Measurements from ENCODE around the gene PLCH1. TPM values are rescaled to one million over a fixed set of nuclear protein-coding genes. Genes with fewer than 3 reads are reported as not detected.

PLCH1 gene
- total and polyA plus RNA-seq, 4 donors, result 0.08 to 0.57 TPM; not detected in 2

DNA sequence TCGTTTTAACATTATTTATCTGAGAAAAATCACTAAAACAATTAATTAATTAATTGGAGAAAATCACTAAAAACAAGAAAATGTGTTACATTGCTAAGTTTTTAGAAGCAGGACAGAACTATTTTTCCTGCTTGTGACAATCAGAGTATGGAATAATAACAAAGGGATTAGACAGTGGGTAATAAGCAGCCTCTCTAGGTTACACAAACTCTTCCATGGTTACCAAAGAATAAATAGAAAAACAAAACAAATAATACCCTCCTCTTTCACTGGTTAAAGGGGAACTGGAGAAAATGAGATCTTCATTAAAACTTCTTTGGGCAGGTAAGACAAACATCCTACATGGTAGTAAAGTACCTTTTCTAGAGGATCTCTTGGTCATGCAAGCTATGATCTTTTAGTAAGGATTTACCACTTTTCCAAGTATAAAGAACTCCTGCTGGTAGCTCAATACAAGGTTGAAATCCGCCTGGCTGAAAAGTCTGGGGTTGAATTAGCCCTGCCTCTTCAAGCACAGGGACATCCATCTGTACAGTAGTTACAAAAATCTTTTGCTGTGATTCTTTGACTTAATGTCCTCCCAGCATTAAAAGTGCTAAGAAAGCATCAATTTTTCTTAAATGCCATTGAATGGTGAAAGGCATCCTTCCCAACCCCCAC is 2.5 kb upstream of the PLCH1 start:
- ATAC-seq (ENCODE audit: low FRiP score) (no peak), DNase-seq (no peak)
- H3K4me1 ChIP-seq (ENCODE audit: control insufficient read depth in 1 of 2, insufficient read depth in 2 of 2, low read length in 2 of 2), result no peaks in the 10 kb centered on the region
- no peaks in the 10 kb centered on the region for H3K27me3 ChIP-seq (ENCODE audit: control insufficient read depth in 1 of 2, insufficient read depth in 2 of 2, low read length in 1 of 2)
- no peaks in the 10 kb centered on the region for H3K9me3 ChIP-seq (ENCODE audit: control insufficient read depth, low read length)
- H3K27ac ChIP-seq (ENCODE audit: low read depth in 1 of 2, low read length in 2 of 2), result no peak overlapping the region
- WGBS, 2 donors, result 87 to 92% methylated on average over 2 of the region's 2 CpGs
- H3K36me3 ChIP-seq (ENCODE audit: control insufficient read depth in 1 of 2, insufficient read depth in 2 of 2, low read length in 1 of 2), result no peaks in the 10 kb centered on the region
- intact Hi-C loops (cut with DNase I), result no loop called here
- H3K4me3 ChIP-seq (ENCODE audit: low read length in 2 of 2), result no peak overlapping the region

DNA sequence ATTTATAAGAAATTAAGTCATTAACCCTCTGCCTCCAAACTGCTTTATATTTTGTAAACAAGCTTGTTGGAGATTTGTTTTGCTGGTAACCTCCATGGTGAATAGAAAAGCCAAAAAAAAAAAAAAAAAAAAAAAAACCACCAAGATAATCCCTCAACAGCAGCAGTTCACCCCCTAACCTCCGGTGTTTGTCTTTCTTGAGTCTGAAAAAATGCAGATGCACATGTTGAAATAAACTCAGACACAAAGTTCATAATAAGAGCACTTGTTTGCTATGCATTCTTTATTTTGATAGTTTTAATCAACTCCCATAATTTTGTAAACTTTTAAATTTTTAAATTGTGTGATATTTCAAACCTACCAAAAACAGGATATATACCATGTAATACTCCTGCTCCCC is 1.8 kb upstream of the PLCH1 start:
- H3K4me3 ChIP-seq (ENCODE audit: low read length in 2 of 2), result no peak overlapping the region
- no peaks in the 10 kb centered on the region for H3K4me1 ChIP-seq (ENCODE audit: control insufficient read depth in 1 of 2, insufficient read depth in 2 of 2, low read length in 2 of 2)
- no peaks in the 10 kb centered on the region for H3K9me3 ChIP-seq (ENCODE audit: control insufficient read depth, low read length)
- WGBS, 2 donors, result 99 to 100% methylated on average over 1 of the region's 1 CpG
- no peaks in the 10 kb centered on the region for H3K27me3 ChIP-seq (ENCODE audit: control insufficient read depth in 1 of 2, insufficient read depth in 2 of 2, low read length in 1 of 2)
- no peaks in the 10 kb centered on the region for H3K36me3 ChIP-seq (ENCODE audit: control insufficient read depth in 1 of 2, insufficient read depth in 2 of 2, low read length in 1 of 2)
- DNase-seq (no peak), ATAC-seq (ENCODE audit: low FRiP score) (no peak)
- intact Hi-C loops (cut with DNase I), result no loop called here
- H3K27ac ChIP-seq (ENCODE audit: low read depth in 1 of 2, low read length in 2 of 2), result no peak overlapping the region

DNA sequence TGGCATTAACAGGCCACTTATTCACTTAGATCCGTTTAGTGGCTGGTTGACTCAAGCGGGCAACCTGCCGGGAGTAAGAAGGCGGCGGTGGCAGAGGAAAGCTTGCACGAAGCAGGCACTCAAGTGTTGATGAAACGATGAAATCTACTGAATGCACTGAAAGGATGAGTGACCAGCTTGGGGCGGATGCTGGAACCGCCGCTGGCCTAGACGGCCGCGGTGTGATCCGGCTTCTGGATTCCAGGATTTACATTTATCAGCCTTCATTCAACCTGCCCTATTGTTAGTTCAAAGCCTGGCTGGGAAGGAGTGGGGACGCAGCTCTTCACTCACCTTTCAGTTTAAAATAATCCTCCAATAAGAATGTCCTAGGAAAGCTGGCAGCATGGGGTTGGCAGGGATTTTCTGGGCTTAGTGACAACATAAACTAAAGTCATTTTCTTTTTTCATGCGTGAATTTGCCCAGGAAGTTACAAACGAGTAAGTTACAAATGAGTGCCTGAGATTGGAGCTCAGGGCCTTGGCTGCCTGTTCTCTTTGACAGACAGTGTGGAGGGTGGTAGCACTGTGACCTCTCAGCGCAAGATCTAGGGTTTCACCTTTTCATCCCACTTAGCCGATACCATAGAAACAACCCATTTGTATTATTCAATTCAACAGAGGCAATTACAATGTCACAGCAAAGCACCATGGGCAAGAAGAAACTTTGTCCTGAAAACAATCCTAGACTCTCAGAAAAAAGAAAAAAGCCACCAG is 1.1 kb upstream of the PLCH1 start:
- ATAC-seq (ENCODE audit: low FRiP score) (peak; percentile 19), DNase-seq (peak in 1 of 2 donors; percentile 77)
- intact Hi-C loops (cut with DNase I), result no loop called here
- Histone ChIP-seq H3K4me3 (ENCODE audit: low read length in 2 of 2) (peak overlapping the region in 1 of 2 donors; percentile 69), H3K4me1 (ENCODE audit: control insufficient read depth in 1 of 2, insufficient read depth in 2 of 2, low read length in 2 of 2) (no peaks in the 10 kb centered on the region), H3K36me3 (ENCODE audit: control insufficient read depth in 1 of 2, insufficient read depth in 2 of 2, low read length in 1 of 2) (no peaks in the 10 kb centered on the region), H3K9me3 (ENCODE audit: control insufficient read depth, low read length) (no peaks in the 10 kb centered on the region), H3K27ac (ENCODE audit: low read depth in 1 of 2, low read length in 2 of 2) (no peak overlapping the region), H3K27me3 (ENCODE audit: control insufficient read depth in 1 of 2, insufficient read depth in 2 of 2, low read length in 1 of 2) (no peaks in the 10 kb centered on the region)
- 3 to 5% methylated on average over 19 of the region's 19 CpGs for WGBS, 2 donors

DNA sequence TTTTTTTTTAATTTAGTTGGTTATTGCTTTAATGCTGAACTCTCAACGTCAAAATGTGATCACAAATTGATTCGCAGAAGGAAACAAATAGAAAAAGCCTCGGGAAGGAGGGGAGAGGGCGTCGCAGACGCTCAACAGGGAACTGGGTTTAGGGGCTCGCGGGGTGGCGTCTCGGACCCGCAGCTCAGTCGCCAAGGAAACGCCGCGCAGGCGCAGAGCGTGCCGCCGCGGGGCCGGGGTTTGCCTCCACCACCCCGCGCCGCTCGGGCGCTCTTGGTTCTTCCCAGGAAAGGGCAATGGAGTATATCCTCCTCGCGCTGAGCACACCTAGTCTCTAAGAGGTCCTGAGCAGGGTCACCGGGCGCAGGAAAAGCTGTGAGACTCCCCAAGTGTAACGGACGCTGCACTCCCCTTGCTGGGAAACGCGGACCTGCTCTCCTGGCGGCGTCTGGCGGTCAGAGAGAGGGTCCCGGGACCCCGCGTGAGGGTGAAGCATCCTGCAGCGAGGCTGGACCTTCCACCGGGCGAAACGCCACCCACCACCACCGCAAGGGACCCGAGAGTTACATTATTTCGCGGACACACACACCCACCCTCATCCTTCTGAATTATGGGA is 753 bp downstream of the PLCH1 start:
- peak; percentile 69 for ATAC-seq (ENCODE audit: low FRiP score)

DNA sequence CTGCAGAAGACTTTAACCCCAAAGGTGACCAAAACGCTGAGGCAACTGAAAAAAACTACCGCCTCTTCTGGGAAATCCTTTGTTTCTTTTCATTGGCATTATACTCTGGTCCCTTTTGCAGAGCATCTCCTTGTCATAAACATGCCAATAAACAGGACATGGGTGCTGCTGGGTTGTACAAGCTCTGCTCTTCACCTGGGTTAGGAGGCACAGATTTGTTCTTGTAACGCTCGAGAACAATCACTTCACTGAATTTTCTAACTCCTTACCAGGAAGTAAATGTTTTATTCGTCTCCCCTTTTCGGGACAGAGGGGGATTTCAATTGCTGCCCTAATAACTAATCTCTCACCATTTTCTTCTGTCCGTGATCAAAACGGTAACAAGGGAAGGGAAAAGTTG is 1.3 kb downstream of the PLCH1 start:
- WGBS, 2 donors, result 15 to 17% methylated on average over 8 of the region's 8 CpGs
- Histone ChIP-seq H3K36me3 (ENCODE audit: control insufficient read depth in 1 of 2, insufficient read depth in 2 of 2, low read length in 1 of 2) (no peaks in the 10 kb centered on the region), H3K27me3 (ENCODE audit: control insufficient read depth in 1 of 2, insufficient read depth in 2 of 2, low read length in 1 of 2) (no peaks in the 10 kb centered on the region), H3K4me1 (ENCODE audit: control insufficient read depth in 1 of 2, insufficient read depth in 2 of 2, low read length in 2 of 2) (no peaks in the 10 kb centered on the region), H3K9me3 (ENCODE audit: control insufficient read depth, low read length) (no peaks in the 10 kb centered on the region), H3K4me3 (ENCODE audit: low read length in 2 of 2) (peak overlapping the region; percentile 54 to 69), H3K27ac (ENCODE audit: low read depth in 1 of 2, low read length in 2 of 2) (no peak overlapping the region)
- DNase-seq (no peak), ATAC-seq (ENCODE audit: low FRiP score) (no peak)
- intact Hi-C loops (cut with DNase I), result no loop called here

More for the DNA sequence above, 753 bp downstream of the PLCH1 start:
- Histone ChIP-seq H3K27ac (ENCODE audit: low read depth in 1 of 2, low read length in 2 of 2) (no peak overlapping the region), H3K4me1 (ENCODE audit: control insufficient read depth in 1 of 2, insufficient read depth in 2 of 2, low read length in 2 of 2) (no peaks in the 10 kb centered on the region), H3K9me3 (ENCODE audit: control insufficient read depth, low read length) (no peaks in the 10 kb centered on the region), H3K27me3 (ENCODE audit: control insufficient read depth in 1 of 2, insufficient read depth in 2 of 2, low read length in 1 of 2) (no peaks in the 10 kb centered on the region), H3K36me3 (ENCODE audit: control insufficient read depth in 1 of 2, insufficient read depth in 2 of 2, low read length in 1 of 2) (no peaks in the 10 kb centered on the region), H3K4me3 (ENCODE audit: low read length in 2 of 2) (peak overlapping the region; percentile 54 to 69)
- intact Hi-C loops (cut with DNase I), result no loop called here
- 0 to 1% methylated on average over 48 of the region's 48 CpGs for WGBS, 2 donors
- peak; percentile 55 to 84 for DNase-seq

DNA sequence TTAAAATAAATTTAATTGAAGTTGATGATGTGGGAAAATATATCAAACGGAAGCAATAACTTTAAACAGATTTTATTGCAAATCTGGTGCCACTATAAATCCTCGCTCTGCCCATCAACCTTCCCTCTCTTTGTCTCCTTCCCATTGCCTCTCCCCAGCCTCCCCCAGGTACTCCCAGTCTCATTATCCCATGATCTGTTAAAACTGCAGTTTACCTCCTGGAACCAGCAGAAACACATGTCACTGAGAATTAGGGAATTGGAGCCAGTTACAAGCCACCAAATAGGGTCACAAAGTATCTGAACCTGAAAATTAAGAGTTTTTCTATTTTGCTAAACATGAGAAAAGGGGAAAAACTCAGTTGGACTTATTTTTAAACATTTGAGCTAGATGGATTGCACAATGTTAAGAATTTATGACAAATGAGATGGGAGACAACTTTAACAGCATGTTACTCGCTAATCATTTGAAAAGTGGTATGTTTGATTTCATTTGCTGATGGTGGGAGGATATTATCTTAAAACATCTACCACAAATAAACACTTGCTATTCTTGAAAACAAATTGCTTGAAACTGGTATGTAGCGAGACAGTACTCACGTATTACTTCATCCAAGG is 2.4 kb downstream of the PLCH1 start:
- DNase-seq, result no peak
- 87 to 93% methylated on average over 5 of the region's 5 CpGs for WGBS, 2 donors
- H3K9me3 ChIP-seq (ENCODE audit: control insufficient read depth, low read length), result no peaks in the 10 kb centered on the region
- no peak overlapping the region for H3K4me3 ChIP-seq (ENCODE audit: low read length in 2 of 2)
- no peaks in the 10 kb centered on the region for H3K36me3 ChIP-seq (ENCODE audit: control insufficient read depth in 1 of 2, insufficient read depth in 2 of 2, low read length in 1 of 2)
- no peaks in the 10 kb centered on the region for H3K27me3 ChIP-seq (ENCODE audit: control insufficient read depth in 1 of 2, insufficient read depth in 2 of 2, low read length in 1 of 2)
- no peak overlapping the region for H3K27ac ChIP-seq (ENCODE audit: low read depth in 1 of 2, low read length in 2 of 2)
- ATAC-seq (ENCODE audit: low FRiP score), result no peak
- intact Hi-C loops (cut with DNase I), result no loop called here
- no peaks in the 10 kb centered on the region for H3K4me1 ChIP-seq (ENCODE audit: control insufficient read depth in 1 of 2, insufficient read depth in 2 of 2, low read length in 2 of 2)

DNA sequence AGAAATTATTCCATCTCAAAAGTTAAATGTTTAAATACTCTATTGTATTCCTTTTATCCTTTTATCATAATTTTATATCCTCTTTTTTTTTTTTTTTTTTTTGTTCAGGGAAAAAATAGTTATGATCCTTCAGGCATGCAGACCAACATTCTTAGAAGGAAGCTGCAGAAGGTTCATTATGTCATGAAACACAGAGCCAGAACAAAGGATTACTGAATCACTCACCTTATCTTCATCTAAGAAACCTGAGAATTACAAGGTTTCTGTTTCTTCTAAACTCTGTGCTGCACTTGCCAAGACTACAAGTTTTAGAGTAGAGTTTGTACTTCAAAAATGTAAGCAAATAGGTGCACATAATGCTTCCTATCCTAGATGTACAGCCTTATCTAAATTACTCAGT is 3.3 kb downstream of the PLCH1 start:
- no peak for DNase-seq
- intact Hi-C loops (cut with DNase I), result no loop called here

DNA sequence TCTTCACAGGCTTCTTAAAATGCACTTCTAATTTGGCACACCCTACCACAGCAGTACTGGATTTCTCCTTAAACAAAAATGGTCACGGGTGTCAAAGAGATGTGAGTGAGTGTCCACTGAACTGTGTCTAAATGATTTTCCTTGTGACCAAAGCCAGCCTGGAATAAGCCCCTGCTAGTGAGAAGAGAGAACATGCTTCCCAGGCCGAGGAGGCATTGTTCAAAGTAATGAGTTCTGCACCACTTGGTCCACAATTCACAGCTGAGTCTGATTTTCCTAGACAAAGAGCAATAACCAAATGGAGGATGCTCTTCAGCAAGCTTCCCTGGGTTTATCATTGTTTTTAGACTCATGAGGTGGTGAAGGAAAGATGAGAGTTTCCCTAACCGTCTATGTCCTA is 3.8 kb downstream of the PLCH1 start:
- ATAC-seq (ENCODE audit: low FRiP score), result no peak
- H3K4me1 ChIP-seq (ENCODE audit: control insufficient read depth in 1 of 2, insufficient read depth in 2 of 2, low read length in 2 of 2), result no peaks in the 10 kb centered on the region

More for the DNA sequence above, 3.3 kb downstream of the PLCH1 start:
- no peak overlapping the region for H3K27ac ChIP-seq (ENCODE audit: low read depth in 1 of 2, low read length in 2 of 2)
- no peaks in the 10 kb centered on the region for H3K36me3 ChIP-seq (ENCODE audit: control insufficient read depth in 1 of 2, insufficient read depth in 2 of 2, low read length in 1 of 2)
- H3K4me3 ChIP-seq (ENCODE audit: low read length in 2 of 2), result no peak overlapping the region
- H3K27me3 ChIP-seq (ENCODE audit: control insufficient read depth in 1 of 2, insufficient read depth in 2 of 2, low read length in 1 of 2), result no peaks in the 10 kb centered on the region
- no peaks in the 10 kb centered on the region for H3K4me1 ChIP-seq (ENCODE audit: control insufficient read depth in 1 of 2, insufficient read depth in 2 of 2, low read length in 2 of 2)
- H3K9me3 ChIP-seq (ENCODE audit: control insufficient read depth, low read length), result no peaks in the 10 kb centered on the region
- ATAC-seq (ENCODE audit: low FRiP score), result no peak

More for the DNA sequence above, 3.8 kb downstream of the PLCH1 start:
- Histone ChIP-seq H3K27ac (ENCODE audit: low read depth in 1 of 2, low read length in 2 of 2) (no peak overlapping the region), H3K4me3 (ENCODE audit: low read length in 2 of 2) (no peak overlapping the region), H3K9me3 (ENCODE audit: control insufficient read depth, low read length) (no peaks in the 10 kb centered on the region), H3K27me3 (ENCODE audit: control insufficient read depth in 1 of 2, insufficient read depth in 2 of 2, low read length in 1 of 2) (no peaks in the 10 kb centered on the region), H3K36me3 (ENCODE audit: control insufficient read depth in 1 of 2, insufficient read depth in 2 of 2, low read length in 1 of 2) (no peaks in the 10 kb centered on the region)
- WGBS, 2 donors, result 90 to 94% methylated on average over 3 of the region's 3 CpGs
- intact Hi-C loops (cut with DNase I), result no loop called here
- DNase-seq, result no peak
